ENCODE results near the gene GGT5. TPM values are rescaled to one million over a fixed set of nuclear protein-coding genes. Genes with fewer than 3 reads are reported as not detected.
"Not testable (repeated sequence)": the region's sequence is repeated elsewhere in the genome, so short reads cannot be mapped to it uniquely, and the experiment has no call there.

GGT5 gene
- total and polyA plus RNA-seq, 3 experiments from 2014 or later = not detected

GRCh38 chr22:24256736-24257135 lies 11.9 kb upstream of the GGT5 start:
- H3K4me1 ChIP-seq (ENCODE audit: insufficient read depth, low read length); H3K27ac ChIP-seq (ENCODE audit: low read depth, low read length); POLR2A ChIA-PET; CTCF ChIA-PET; DNase-seq; H3K27me3 ChIP-seq (ENCODE audit: insufficient read depth, low read length, poor library complexity, severe bottlenecking); H3K27ac Mint-ChIP-seq; H3K4me3 ChIP-seq (ENCODE audit: low read length); H3K36me3 Mint-ChIP-seq; H3K4me1 Mint-ChIP-seq; H3K9me3 Mint-ChIP-seq; H3K9me3 ChIP-seq (ENCODE audit: low read length); H3K4me3 Mint-ChIP-seq; H3K27me3 Mint-ChIP-seq; H3K36me3 ChIP-seq (ENCODE audit: insufficient read depth, low read length): not testable (repeated sequence)

GRCh38 chr22:24256136-24256535 lies 11.3 kb upstream of the GGT5 start:
- H3K4me1 ChIP-seq (ENCODE audit: insufficient read depth, low read length); H3K4me3 Mint-ChIP-seq; H3K9me3 Mint-ChIP-seq; CTCF ChIA-PET; H3K4me1 Mint-ChIP-seq; H3K27ac ChIP-seq (ENCODE audit: low read depth, low read length); H3K27me3 ChIP-seq (ENCODE audit: insufficient read depth, low read length, poor library complexity, severe bottlenecking); H3K27ac Mint-ChIP-seq; POLR2A ChIA-PET; DNase-seq; H3K36me3 Mint-ChIP-seq; H3K4me3 ChIP-seq (ENCODE audit: low read length); H3K27me3 Mint-ChIP-seq; H3K9me3 ChIP-seq (ENCODE audit: low read length); H3K36me3 ChIP-seq (ENCODE audit: insufficient read depth, low read length): not testable (repeated sequence)

GRCh38 chr22:24253126-24253525 lies 8.2 kb upstream of the GGT5 start:
- H3K27ac Mint-ChIP-seq; H3K27me3 ChIP-seq (ENCODE audit: insufficient read depth, low read length, poor library complexity, severe bottlenecking); H3K4me1 Mint-ChIP-seq; POLR2A ChIA-PET; DNase-seq; H3K4me3 ChIP-seq (ENCODE audit: low read length); H3K4me1 ChIP-seq (ENCODE audit: insufficient read depth, low read length); H3K36me3 Mint-ChIP-seq; H3K27ac ChIP-seq (ENCODE audit: low read depth, low read length); H3K9me3 ChIP-seq (ENCODE audit: low read length); CTCF ChIA-PET; H3K36me3 ChIP-seq (ENCODE audit: insufficient read depth, low read length); H3K9me3 Mint-ChIP-seq; H3K4me3 Mint-ChIP-seq; H3K27me3 Mint-ChIP-seq: not testable (repeated sequence)

GRCh38 chr22:24251286-24251685 lies 6.4 kb upstream of the GGT5 start:
- H3K36me3 ChIP-seq (ENCODE audit: insufficient read depth, low read length); H3K27me3 ChIP-seq (ENCODE audit: insufficient read depth, low read length, poor library complexity, severe bottlenecking); H3K27ac ChIP-seq (ENCODE audit: low read depth, low read length); H3K4me3 ChIP-seq (ENCODE audit: low read length); H3K27ac Mint-ChIP-seq; H3K9me3 Mint-ChIP-seq; H3K9me3 ChIP-seq (ENCODE audit: low read length); H3K4me1 Mint-ChIP-seq; H3K27me3 Mint-ChIP-seq; CTCF ChIA-PET; DNase-seq; H3K36me3 Mint-ChIP-seq; H3K4me3 Mint-ChIP-seq; POLR2A ChIA-PET; H3K4me1 ChIP-seq (ENCODE audit: insufficient read depth, low read length): not testable (repeated sequence)

GRCh38 chr22:24249413-24249812 lies 4.5 kb upstream of the GGT5 start:
- H3K9me3 Mint-ChIP-seq; DNase-seq; H3K4me1 ChIP-seq (ENCODE audit: insufficient read depth, low read length); POLR2A ChIA-PET; CTCF ChIA-PET; H3K27ac ChIP-seq (ENCODE audit: low read depth, low read length); H3K27me3 ChIP-seq (ENCODE audit: insufficient read depth, low read length, poor library complexity, severe bottlenecking); H3K36me3 ChIP-seq (ENCODE audit: insufficient read depth, low read length); H3K27ac Mint-ChIP-seq; H3K36me3 Mint-ChIP-seq; H3K27me3 Mint-ChIP-seq; H3K4me1 Mint-ChIP-seq; H3K4me3 Mint-ChIP-seq; H3K4me3 ChIP-seq (ENCODE audit: low read length); H3K9me3 ChIP-seq (ENCODE audit: low read length): not testable (repeated sequence)

- H3K4me1 Mint-ChIP-seq; H3K36me3 ChIP-seq (ENCODE audit: insufficient read depth, low read length); CTCF ChIA-PET; H3K4me3 ChIP-seq (ENCODE audit: low read length); H3K9me3 Mint-ChIP-seq; H3K27ac ChIP-seq (ENCODE audit: low read depth, low read length); H3K27me3 ChIP-seq (ENCODE audit: insufficient read depth, low read length, poor library complexity, severe bottlenecking); H3K36me3 Mint-ChIP-seq; H3K27ac Mint-ChIP-seq; DNase-seq; POLR2A ChIA-PET; H3K4me3 Mint-ChIP-seq; H3K27me3 Mint-ChIP-seq; H3K4me1 ChIP-seq (ENCODE audit: insufficient read depth, low read length); H3K9me3 ChIP-seq (ENCODE audit: low read length): not testable (repeated sequence)
These were observed 3.7 kb upstream of the GGT5 start for GRCh38 chr22:24248611-24249010.

- H3K36me3 Mint-ChIP-seq = no peaks in the 10 kb centered on the region
- peak in 4 of 5 donors; percentile 26 to 60 (median 34) for DNase-seq
- Histone ChIP-seq H3K4me1 (ENCODE audit: insufficient read depth, low read length) (peaks cover 16% of the 10 kb centered on the region), H3K4me3 (ENCODE audit: low read length) (no peak overlapping the region), H3K27me3 (ENCODE audit: insufficient read depth, low read length, poor library complexity, severe bottlenecking) (no peaks in the 10 kb centered on the region), H3K36me3 (ENCODE audit: insufficient read depth, low read length) (no peaks in the 10 kb centered on the region), H3K27ac (ENCODE audit: low read depth, low read length) (no peak overlapping the region), H3K9me3 (ENCODE audit: low read length) (no peaks in the 10 kb centered on the region)
- H3K4me3 Mint-ChIP-seq = no peak overlapping the region
- peaks cover 12 to 17% (median 14%) of the 10 kb centered on the region in 3 donors for H3K4me1 Mint-ChIP-seq
- peak overlapping the region in 1 of 8 donors; percentile 66 for H3K27ac Mint-ChIP-seq
- H3K9me3 Mint-ChIP-seq = no peaks in the 10 kb centered on the region
- H3K27me3 Mint-ChIP-seq = no peaks in the 10 kb centered on the region
- CTCF ChIA-PET = interaction anchor here (1.2 kb wide), 1 partner anchor 58 kb away, joined by 6 read pairs; no protein-coding TSS in a partner anchor
- POLR2A ChIA-PET = no interaction called here
These were observed 2.9 kb upstream of the GGT5 start for GRCh38 chr22:24247564-24248344.

GRCh38 chr22:24247011-24247507 lies 2.2 kb upstream of the GGT5 start:
- H3K9me3 ChIP-seq (ENCODE audit: low read length) = no peaks in the 10 kb centered on the region
- no peak overlapping the region for H3K4me3 ChIP-seq (ENCODE audit: low read length)
- no peaks in the 10 kb centered on the region for H3K36me3 ChIP-seq (ENCODE audit: insufficient read depth, low read length)
- Mint-ChIP-seq H3K27ac (no peak overlapping the region), H3K27me3 (no peaks in the 10 kb centered on the region), H3K36me3 (no peaks in the 10 kb centered on the region), H3K4me3 (no peak overlapping the region), H3K9me3 (no peaks in the 10 kb centered on the region), H3K4me1 (peaks cover 19 to 24% (median 21%) of the 10 kb centered on the region in 3 donors)
- peaks cover 23% of the 10 kb centered on the region for H3K4me1 ChIP-seq (ENCODE audit: insufficient read depth, low read length)
- no peak for DNase-seq
- no peaks in the 10 kb centered on the region for H3K27me3 ChIP-seq (ENCODE audit: insufficient read depth, low read length, poor library complexity, severe bottlenecking)
- no peak overlapping the region for H3K27ac ChIP-seq (ENCODE audit: low read depth, low read length)
- ChIA-PET CTCF (interaction anchor here (1.2 kb wide), 1 partner anchor 57 kb away, joined by 6 read pairs; no protein-coding TSS in a partner anchor), POLR2A (no interaction called here)

Data from CD8-positive, alpha-beta memory T cell (primary cell).